Activated T-cell treated with anti-CD3 and anti-CD28 coated beads, Interleukin-2, amount 50 U/mL, for 4 hours (primary cell): ENCODE measurements around the gene GRM4. TPM values are rescaled to one million over a fixed set of nuclear protein-coding genes. Genes with fewer than 3 reads are reported as not detected.

Experiments
- ATAC-seq, 2 donors: fragments of 200-7000 bp; cut with Tn5 transposase; one replicate each; pipeline ENCODE4 v1.10.0; 2021
- DNase-seq: peaks from one replicate; pipeline ENCODE4 v3.0.0-alpha.2; 2020
- H3K27me3 Mint-ChIP-seq: one replicate; pipeline ENCODE4 v1.8.0; 2021; ENCODE audit warnings: low read depth, mixed read lengths
- H3K36me3 Mint-ChIP-seq: one replicate; pipeline ENCODE4 v1.8.0; 2022; ENCODE audit warnings: mixed read lengths; ENCODE audit not compliant: insufficient read depth
- H3K4me1 Mint-ChIP-seq: one replicate; pipeline ENCODE4 v1.8.0; 2021; ENCODE audit warnings: low read depth, mixed read lengths
- H3K4me3 Mint-ChIP-seq: one replicate; pipeline ENCODE4 v1.8.0; 2021; ENCODE audit warnings: mild to moderate bottlenecking, moderate library complexity, mixed read lengths
- H3K9me3 Mint-ChIP-seq: one replicate; pipeline ENCODE4 v1.8.0; 2021; ENCODE audit warnings: mixed read lengths
- total RNA-seq, 3 donors: library from RNA; stranded (reverse); gene quantifications; one replicate each; pipeline ENCODE4 v1.2.1, GENCODE V29; 2021

GRM4 gene
- total RNA-seq, 3 donors from 2014 or later: 0.25 to 0.29 TPM; not detected in 1

DNA sequence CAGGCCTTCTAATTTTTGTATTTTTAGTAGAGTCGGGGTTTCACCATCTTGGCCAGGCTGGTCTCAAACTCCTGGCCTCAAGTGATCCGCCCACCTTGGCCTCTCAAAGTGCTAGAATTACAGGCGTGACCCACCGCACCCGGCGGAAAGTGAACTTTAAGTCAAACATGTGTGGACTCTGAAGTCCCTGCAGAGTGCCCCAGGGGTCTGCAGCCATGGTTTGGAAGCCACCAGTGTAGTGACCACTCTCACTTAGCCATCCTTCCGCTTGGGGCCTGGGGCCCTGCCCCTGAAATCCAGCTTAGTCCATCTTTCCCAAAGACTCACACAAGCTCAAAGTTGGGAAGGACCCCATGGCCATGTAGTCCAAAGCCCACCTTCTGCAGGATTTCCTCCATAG, 164.5 kb downstream of the GRM4 start:
- no peaks in the 10 kb centered on the region for H3K36me3 Mint-ChIP-seq
- H3K9me3 Mint-ChIP-seq: no peaks in the 10 kb centered on the region
- ATAC-seq: no peak
- no peak overlapping the region for H3K4me3 Mint-ChIP-seq
- peaks cover 9% of the 10 kb centered on the region for H3K4me1 Mint-ChIP-seq
- peaks cover 7% of the 10 kb centered on the region for H3K27me3 Mint-ChIP-seq
- DNase-seq: no peak

DNA sequence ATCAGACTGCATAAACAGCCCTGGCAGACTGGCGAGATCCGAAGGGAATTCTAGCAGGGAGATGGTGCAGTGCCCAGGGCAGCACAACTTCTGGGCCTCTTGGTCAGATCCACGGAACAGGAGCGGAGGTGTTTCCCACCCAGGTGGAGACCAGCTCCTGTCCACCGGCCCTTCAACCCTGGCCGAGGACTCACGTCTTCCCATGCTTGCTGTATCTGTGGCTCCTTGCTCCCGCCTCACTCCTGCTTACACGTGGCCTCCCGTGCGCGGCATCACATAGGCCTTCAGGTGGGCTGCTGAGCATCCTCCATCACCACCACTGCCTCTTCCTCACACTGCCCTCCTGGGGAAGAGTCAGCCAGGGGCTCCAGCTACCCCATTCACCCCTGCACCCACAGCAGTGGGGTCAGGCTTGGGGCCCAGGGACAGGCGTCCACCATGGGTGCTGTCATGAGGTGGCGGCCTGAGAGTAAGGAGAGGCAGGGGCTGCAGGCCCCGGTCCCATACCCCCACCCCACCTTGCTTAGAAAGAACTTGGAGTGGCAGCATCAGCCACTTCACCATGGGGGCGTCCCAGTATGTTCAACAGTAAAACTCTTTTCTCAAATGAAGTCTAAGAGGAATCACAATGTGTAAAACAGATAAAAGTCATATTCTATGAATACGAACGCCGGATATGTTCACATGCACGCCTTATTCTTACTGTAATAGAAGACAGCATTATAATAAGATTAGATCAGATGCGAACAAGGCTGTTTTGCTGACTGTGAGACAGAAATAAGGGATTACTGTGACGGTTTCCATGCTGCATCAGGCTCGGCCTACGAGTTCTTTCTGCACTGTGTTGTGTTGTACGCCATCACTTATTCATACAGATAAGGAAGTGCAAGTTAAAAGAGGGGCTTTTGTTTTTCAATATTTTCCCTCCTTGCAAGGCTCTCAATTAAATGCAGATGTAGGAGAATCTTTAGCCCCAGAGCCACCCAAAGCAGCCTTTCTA, 165.4 kb downstream of the GRM4 start:
- no peaks in the 10 kb centered on the region for H3K36me3 Mint-ChIP-seq
- H3K27me3 Mint-ChIP-seq: peaks cover 11% of the 10 kb centered on the region
- H3K4me3 Mint-ChIP-seq: no peak overlapping the region

DNA sequence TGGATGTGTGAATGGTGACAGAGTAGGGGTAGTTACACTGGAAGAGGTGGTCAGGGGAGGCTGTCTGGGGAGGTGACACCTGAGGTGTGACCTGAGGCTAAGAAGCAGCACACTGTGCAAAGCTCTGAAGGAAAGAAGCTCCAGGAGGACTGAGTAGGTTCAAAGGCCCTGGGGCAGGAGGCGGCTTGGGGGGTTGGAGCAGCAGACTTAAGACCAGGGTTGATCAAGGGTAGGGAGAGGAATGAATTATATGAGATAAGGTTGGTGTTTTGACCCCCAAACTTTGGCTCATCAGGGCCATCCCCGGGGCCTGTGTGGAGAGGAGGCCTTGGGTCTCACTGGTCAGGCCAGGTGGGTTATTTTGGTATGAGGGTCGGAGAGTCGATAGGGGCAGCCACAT, 166.1 kb downstream of the GRM4 start:
- H3K4me3 Mint-ChIP-seq: no peak overlapping the region
- peaks cover 9% of the 10 kb centered on the region for H3K4me1 Mint-ChIP-seq
- H3K27me3 Mint-ChIP-seq: peaks cover 13% of the 10 kb centered on the region
- no peak for ATAC-seq
- no peaks in the 10 kb centered on the region for H3K9me3 Mint-ChIP-seq
- no peak for DNase-seq
- H3K36me3 Mint-ChIP-seq: no peaks in the 10 kb centered on the region

More for the DNA sequence above, 165.4 kb downstream of the GRM4 start:
- ATAC-seq (no peak), DNase-seq (no peak)
- Mint-ChIP-seq H3K4me1 (peaks cover 9% of the 10 kb centered on the region), H3K9me3 (no peaks in the 10 kb centered on the region)

DNA sequence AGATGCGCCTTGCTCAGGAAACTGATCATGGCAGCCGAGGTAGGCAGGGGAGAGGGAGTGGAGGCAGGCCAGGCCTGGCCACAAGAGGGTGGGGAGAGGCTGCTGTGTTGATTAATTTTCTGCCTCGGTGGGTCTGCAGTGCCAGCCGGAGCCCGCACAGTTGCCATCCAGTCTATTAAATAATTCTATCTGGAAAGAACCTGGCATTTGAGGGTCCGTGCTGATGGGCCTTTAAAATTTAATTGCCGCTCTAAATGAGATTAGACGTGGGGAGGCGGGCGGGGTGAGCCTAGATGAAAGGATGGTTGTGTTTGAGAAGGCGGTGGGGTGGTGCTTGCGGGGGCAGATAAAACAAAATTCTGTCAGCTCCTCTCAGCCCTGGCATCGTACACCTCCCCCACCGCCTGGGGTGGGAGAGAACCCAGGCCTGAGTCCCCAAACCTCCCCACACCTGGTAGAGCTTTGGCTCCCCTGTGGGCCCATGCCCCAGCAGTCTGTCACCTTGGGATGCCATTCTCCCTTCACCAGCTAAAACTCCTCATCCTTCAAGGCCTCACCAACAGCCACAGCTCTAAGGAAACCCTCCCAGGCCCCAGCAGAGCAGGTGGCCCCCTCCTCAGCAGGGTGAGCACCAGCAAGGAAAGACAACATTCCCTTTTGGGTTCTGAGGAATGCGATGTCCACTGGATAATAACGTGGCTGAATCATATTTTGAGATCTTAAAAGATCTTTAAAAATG, 167.3 kb downstream of the GRM4 start:
- DNase-seq: no peak
- Mint-ChIP-seq H3K27me3 (peaks cover 20% of the 10 kb centered on the region), H3K4me3 (no peak overlapping the region), H3K4me1 (peaks cover 9% of the 10 kb centered on the region), H3K36me3 (no peaks in the 10 kb centered on the region), H3K9me3 (no peaks in the 10 kb centered on the region)
- ATAC-seq: no peak

DNA sequence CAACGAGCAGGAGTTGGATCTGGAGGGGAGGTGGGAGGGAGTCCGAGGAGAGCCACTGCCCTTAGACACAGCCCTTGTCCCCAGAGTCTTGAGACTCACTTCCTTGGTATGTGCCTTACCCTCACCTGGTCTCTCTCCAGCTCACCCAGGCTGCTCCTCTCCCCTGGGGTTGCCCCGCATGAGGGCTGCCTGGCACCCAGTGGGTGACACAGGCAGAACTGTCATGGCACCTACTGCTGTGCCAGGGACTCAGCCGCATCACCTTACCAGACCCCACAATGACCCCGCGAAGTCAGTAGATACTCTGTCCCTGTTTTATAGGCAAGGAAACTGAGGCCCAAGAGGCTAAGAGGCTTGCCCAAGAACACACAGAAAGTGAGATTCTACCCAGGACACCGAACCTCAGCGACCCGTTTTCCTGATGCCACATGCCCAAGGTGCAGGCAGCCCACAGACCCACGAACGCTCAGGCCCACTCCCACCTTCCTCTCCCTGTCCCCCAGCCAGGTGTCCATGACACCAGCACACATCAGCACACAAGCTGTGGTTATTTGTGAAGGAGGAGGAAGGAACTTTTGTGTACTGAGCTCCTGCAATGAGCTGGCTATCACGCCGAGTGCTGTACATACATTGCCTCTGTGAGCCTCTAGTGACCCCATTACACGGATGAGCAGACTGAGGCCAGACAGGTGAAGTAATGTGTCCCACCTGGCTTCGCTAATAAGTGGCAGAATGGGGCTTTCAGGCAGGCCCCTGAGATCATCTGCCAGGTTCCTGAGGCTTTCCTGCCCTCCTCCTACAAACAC, 168.1 kb downstream of the GRM4 start:
- Mint-ChIP-seq H3K9me3 (no peaks in the 10 kb centered on the region), H3K4me3 (no peak overlapping the region), H3K36me3 (no peaks in the 10 kb centered on the region), H3K4me1 (peaks cover 6% of the 10 kb centered on the region), H3K27me3 (peaks cover 23% of the 10 kb centered on the region)
- DNase-seq: no peak
- ATAC-seq: no peak

DNA sequence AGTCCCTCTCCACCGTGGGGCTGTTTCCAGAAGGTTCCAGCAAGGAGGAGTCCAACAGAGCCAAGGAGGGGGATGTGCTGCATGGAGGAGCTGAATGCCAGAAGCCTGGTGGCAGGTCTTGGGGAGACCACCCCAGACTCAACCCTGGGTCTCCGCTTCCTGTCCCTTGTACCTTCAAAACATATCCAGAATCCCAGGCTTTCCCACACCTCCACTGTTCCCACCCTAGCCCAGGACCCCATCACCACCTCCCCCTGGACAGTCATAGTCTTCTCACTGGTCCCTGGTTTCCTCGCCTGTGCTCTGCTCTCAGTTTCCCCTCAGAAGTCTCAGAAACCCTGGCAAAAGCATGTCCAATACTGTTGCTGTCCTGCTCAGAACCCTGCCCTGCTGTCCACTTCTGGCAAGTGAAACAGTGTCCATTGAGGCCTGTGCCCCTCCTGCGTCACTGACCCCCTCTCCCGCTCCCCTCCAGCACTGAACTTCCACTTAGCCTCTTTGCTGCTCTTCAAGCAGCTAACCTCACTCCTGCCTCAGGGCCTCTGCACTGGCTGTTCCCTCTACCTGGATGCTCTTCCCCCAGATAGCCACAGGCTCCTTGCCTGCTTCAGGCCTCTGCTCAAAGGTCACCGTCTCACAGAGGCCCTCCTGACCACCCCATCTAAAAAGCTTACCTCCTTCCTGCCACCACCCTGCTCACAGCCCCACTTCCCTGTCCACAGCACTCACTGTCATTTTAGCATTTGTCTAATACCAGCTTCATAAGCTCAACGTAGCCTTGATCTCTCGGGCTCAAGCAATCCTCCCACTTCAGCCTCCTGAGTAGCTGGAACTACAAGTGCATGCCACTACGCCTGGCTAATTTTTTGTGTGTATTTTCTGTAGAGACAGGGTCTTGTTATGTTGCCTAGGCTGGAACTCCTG, 169.2 kb downstream of the GRM4 start:
- ATAC-seq (no peak), DNase-seq (no peak)
- H3K4me3 Mint-ChIP-seq: no peak overlapping the region
- H3K9me3 Mint-ChIP-seq: peaks cover 4% of the 10 kb centered on the region
- H3K27me3 Mint-ChIP-seq: peaks cover 26% of the 10 kb centered on the region
- H3K36me3 Mint-ChIP-seq: no peaks in the 10 kb centered on the region
- peaks cover 6% of the 10 kb centered on the region for H3K4me1 Mint-ChIP-seq

DNA sequence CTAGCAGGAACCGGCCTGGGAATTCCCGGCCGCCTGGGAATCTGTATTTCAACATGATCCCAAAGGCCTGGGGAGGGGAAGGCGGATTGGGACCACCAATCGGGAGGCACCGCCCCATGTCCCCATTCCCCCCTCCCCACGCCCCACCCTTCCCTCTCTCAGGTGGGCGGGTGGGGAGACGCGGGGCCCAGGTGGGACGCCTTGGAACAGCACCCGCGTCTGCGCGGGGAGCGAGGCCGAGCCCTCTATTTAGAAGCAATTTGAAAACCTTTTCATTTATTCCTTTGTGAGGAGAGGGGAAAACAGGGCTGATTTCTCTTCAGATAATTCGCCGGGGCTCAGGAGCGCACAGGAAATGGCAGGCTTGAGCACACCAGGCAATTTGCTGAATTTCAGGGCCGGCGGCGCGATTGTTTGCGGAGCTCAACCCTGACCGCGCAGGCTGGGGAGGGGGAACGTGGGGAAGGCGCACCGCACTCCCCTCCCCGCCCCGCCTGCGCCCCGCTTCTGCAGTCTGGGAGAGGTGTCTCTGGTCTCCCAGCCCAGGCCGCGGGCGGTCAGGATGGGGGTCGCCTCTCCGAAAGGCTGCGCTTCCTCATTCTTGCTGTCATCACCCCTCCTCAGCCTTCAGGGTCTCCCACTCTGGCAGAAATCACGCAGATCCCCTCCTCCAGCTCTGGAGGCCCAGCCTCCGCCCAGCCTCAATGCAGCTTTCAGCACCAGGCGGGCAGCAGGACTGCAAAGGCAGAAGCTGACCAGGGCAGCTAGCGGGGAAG, 170.0 kb downstream of the GRM4 start:
- Mint-ChIP-seq H3K27me3 (peaks cover 26% of the 10 kb centered on the region), H3K9me3 (peaks cover 4% of the 10 kb centered on the region), H3K4me1 (peaks cover 6% of the 10 kb centered on the region), H3K36me3 (no peaks in the 10 kb centered on the region), H3K4me3 (no peak overlapping the region)
- peak in 1 of 2 donors; percentile 32 for ATAC-seq
- no peak for DNase-seq

DNA sequence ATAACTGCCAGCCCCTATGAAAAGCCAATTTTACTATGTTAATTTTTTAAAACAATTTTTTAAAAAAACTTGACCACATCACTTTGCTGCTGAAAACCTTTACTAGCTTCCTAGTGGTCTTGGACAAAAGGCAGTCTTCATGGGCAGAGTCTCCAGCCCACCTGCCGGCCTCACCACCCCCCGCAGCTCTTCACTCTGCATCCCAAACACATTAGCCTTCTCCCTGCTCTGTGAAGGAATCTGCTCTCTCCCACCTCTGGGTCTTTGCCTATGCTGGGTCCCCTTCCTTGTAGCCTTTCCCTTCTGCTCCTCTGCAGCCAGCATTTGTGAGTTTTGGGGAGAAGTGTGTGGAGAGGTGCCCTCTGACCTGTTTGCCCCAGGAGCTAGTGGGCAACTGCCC, 171.4 kb downstream of the GRM4 start:
- Mint-ChIP-seq H3K4me1 (peaks cover 6% of the 10 kb centered on the region), H3K4me3 (no peak overlapping the region), H3K36me3 (no peaks in the 10 kb centered on the region), H3K9me3 (peaks cover 4% of the 10 kb centered on the region), H3K27me3 (peaks cover 37% of the 10 kb centered on the region)
- DNase-seq (no peak), ATAC-seq (no peak)

DNA sequence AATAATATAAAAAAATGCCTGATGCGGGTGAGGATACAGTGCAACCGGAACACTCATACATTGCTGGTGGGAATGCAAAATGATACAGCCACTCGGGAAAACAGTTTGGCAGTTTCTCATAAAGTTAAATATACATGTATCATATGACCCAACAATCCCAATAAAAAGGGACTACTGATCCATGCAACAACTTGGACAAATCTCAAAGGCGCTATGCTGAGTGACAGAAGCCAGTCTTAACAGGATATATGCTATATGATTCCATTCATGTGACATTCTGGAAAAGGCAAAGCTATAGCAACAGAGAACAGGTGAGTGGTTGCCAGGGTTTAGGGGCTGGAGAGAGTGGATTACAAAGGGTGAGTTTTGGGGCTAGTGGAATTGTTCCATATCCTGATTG, 171.9 kb downstream of the GRM4 start:
- DNase-seq: no peak
- peaks cover 6% of the 10 kb centered on the region for H3K4me1 Mint-ChIP-seq
- peaks cover 41% of the 10 kb centered on the region for H3K27me3 Mint-ChIP-seq
- H3K9me3 Mint-ChIP-seq: peaks cover 4% of the 10 kb centered on the region
- H3K4me3 Mint-ChIP-seq: no peak overlapping the region
- no peaks in the 10 kb centered on the region for H3K36me3 Mint-ChIP-seq
- no peak for ATAC-seq

DNA sequence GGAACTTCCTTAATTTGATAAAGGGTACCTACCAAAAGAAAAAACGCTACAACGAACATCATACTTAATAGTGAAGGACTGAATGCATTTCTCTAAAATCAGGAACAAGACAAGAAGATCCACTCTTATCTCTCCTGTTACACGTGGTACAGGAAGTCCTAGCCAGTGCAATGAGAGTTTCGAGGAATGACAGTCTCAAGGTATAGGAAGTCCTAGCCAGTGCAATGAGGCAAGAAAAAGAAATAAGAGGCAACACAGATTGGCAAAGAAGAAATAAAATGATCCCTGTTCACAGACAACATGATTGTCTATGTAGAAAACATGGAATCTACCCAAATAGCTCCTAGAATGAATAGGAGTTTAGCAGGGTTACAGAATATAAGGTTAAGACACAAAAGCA, 174.3 kb downstream of the GRM4 start:
- ATAC-seq: no peak
- Mint-ChIP-seq H3K4me1 (peaks cover under 1% of the 10 kb centered on the region), H3K27me3 (peaks cover 49% of the 10 kb centered on the region), H3K4me3 (no peak overlapping the region), H3K36me3 (no peaks in the 10 kb centered on the region), H3K9me3 (peaks cover 4% of the 10 kb centered on the region)
- no peak for DNase-seq
